GM12892 (cell line): ENCODE data around the gene EEF2K.

ENCODE experiments used
- POLR2A ChIP-seq: IDR thresholded peaks from 2 replicates; pipeline ENCODE4 v1.6.1; 2011; ENCODE audit warnings: low read depth, low read length, control low read depth
- POLR2AphosphoS5 ChIP-seq: IDR thresholded peaks from 2 replicates; pipeline ENCODE4 v1.6.1; 2011; ENCODE audit warnings: low read depth, low read length, control low read depth
- TAF1 ChIP-seq: IDR thresholded peaks from 2 replicates; pipeline ENCODE4 v1.6.1; 2011; ENCODE audit warnings: low read depth, mild to moderate bottlenecking, control low read depth, low read length, borderline replicate concordance

DNA sequence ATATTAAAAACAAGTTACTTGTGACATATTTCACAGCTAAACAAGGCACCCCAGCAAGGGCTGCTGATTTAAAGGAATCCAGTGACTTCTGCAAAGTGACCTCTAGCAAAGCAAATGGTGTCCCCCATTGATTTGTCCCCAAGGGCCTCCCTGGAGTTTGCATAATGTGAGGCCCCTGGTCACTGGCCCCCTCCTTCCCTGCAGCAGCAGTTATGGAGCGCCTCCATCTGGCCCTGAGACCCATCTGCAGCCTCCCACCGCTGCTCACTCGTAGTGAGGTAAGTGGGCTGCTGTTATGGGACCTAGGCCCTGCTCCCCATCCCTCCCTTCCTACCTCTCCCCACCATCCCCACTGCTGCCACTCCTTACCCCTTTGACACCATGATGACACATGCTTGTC lies 19.6 kb upstream of the EEF2K start:
- no peak for TF ChIP-seq POLR2A
- TF ChIP-seq POLR2AphosphoS5, result no peak
- no peak for TF ChIP-seq TAF1
